ENCODE data around the gene RMND5B. TPM values are rescaled to one million over a fixed set of nuclear protein-coding genes. Genes with fewer than 3 reads are reported as not detected.

The RMND5B gene
- polyA plus RNA-seq, 1 donor from 2014 or later = 37.3 TPM

GRCh38 chr5:178117923-178118701 lies 12.7 kb upstream of the RMND5B start:
- Histone ChIP-seq H4K20me1 (ENCODE audit: insufficient read depth) (no peaks in the 10 kb centered on the region), H3K4me2 (ENCODE audit: low read length) (no peak overlapping the region), H3K9ac (ENCODE audit: low read length) (no peak overlapping the region), H3K79me2 (replicated peaks; ENCODE audit: insufficient read depth, low read length) (no peaks in the 10 kb centered on the region), H3K9me3 (ENCODE audit: low read length) (no peaks in the 10 kb centered on the region), H2AFZ (ENCODE audit: low read depth, low read length) (no peak overlapping the region), H3K9me2 (ENCODE audit: insufficient read depth, low read length) (no peaks in the 10 kb centered on the region), H3K36me3 (ENCODE audit: insufficient read depth, low read length) (no peaks in the 10 kb centered on the region), H3K4me3 (ENCODE audit: low read length) (no peak overlapping the region), H3F3A (ENCODE audit: insufficient read depth, low read length, poor library complexity, severe bottlenecking) (no peaks in the 10 kb centered on the region), H3K27me3 (ENCODE audit: insufficient read depth, low read depth, low read length) (no peaks in the 10 kb centered on the region), H3K27ac (ENCODE audit: low read length) (no peak overlapping the region)
- no peak for TF ChIP-seq REST (IDR thresholded peaks at IDR 0.05; ENCODE audit: borderline replicate concordance)
- no peak for TF ChIP-seq CTCF (IDR thresholded peaks at IDR 0.05; ENCODE audit: poor library complexity, severe bottlenecking)
- TF ChIP-seq RAD21 (conservative IDR thresholded peaks at IDR 0.05) = no peak
- TF ChIP-seq EP300 (conservative IDR thresholded peaks at IDR 0.05; ENCODE audit: poor library complexity, severe bottlenecking) = no peak
- no peak for TF ChIP-seq POLR2AphosphoS5 (IDR thresholded peaks at IDR 0.05)
- TF ChIP-seq MXI1 (conservative IDR thresholded peaks at IDR 0.05; ENCODE audit: poor library complexity, severe bottlenecking) = no peak
- TF ChIP-seq EZH2 (IDR thresholded peaks at IDR 0.05; ENCODE audit: borderline replicate concordance, insufficient read depth, low read length, poor library complexity, severe bottlenecking) = no peak
- no peak for TF ChIP-seq SMC3 (conservative IDR thresholded peaks at IDR 0.05; ENCODE audit: poor library complexity)
- no peak for TF ChIP-seq TAF1 (IDR thresholded peaks at IDR 0.05; ENCODE audit: low read depth)

- H3K9me3 ChIP-seq (ENCODE audit: low read length) = no peaks in the 10 kb centered on the region
- H3K27me3 ChIP-seq (ENCODE audit: insufficient read depth, low read depth, low read length) = no peaks in the 10 kb centered on the region
- no peak overlapping the region for H3K9ac ChIP-seq (ENCODE audit: low read length)
- H3K79me2 ChIP-seq (replicated peaks; ENCODE audit: insufficient read depth, low read length) = no peaks in the 10 kb centered on the region
- H3K36me3 ChIP-seq (ENCODE audit: insufficient read depth, low read length) = no peaks in the 10 kb centered on the region
- no peaks in the 10 kb centered on the region for H3F3A ChIP-seq (ENCODE audit: insufficient read depth, low read length, poor library complexity, severe bottlenecking)
- H3K9me2 ChIP-seq (ENCODE audit: insufficient read depth, low read length) = no peaks in the 10 kb centered on the region
- no peak overlapping the region for H3K27ac ChIP-seq (ENCODE audit: low read length)
- H4K20me1 ChIP-seq (ENCODE audit: insufficient read depth) = no peaks in the 10 kb centered on the region
- H3K4me3 ChIP-seq (ENCODE audit: low read length) = no peak overlapping the region
- H3K4me2 ChIP-seq (ENCODE audit: low read length) = no peak overlapping the region
- H2AFZ ChIP-seq (ENCODE audit: low read depth, low read length) = no peak overlapping the region
- TF ChIP-seq EP300 (conservative IDR thresholded peaks at IDR 0.05; ENCODE audit: poor library complexity, severe bottlenecking) = no peak
- TF ChIP-seq MXI1 (conservative IDR thresholded peaks at IDR 0.05; ENCODE audit: poor library complexity, severe bottlenecking) = no peak
- TF ChIP-seq EZH2 (IDR thresholded peaks at IDR 0.05; ENCODE audit: borderline replicate concordance, insufficient read depth, low read length, poor library complexity, severe bottlenecking) = no peak
- no peak for TF ChIP-seq TAF1 (IDR thresholded peaks at IDR 0.05; ENCODE audit: low read depth)
- no peak for TF ChIP-seq CTCF (IDR thresholded peaks at IDR 0.05; ENCODE audit: poor library complexity, severe bottlenecking)
- TF ChIP-seq RAD21 (conservative IDR thresholded peaks at IDR 0.05) = no peak
- TF ChIP-seq SMC3 (conservative IDR thresholded peaks at IDR 0.05; ENCODE audit: poor library complexity) = no peak
- no peak for TF ChIP-seq POLR2AphosphoS5 (IDR thresholded peaks at IDR 0.05)
- no peak for TF ChIP-seq REST (IDR thresholded peaks at IDR 0.05; ENCODE audit: borderline replicate concordance)
Measured at GRCh38 chr5:178119915-178120606, 10.8 kb upstream of the RMND5B start.

Measured in neural cell (in vitro differentiated cells).